Psoas muscle (tissue), 8 donors: Measurements from ENCODE around the gene DIP2C. TPM values are rescaled to one million over a fixed set of nuclear protein-coding genes. Genes with fewer than 3 reads are reported as not detected.
A peak's percentile ranks its signal among the peaks of the same experiment; 100 is the strongest.

ENCODE experiments used
- ATAC-seq, 4 donors: fragments of 200-7000 bp; cut with Tn5 transposase; one replicate each; pipeline ENCODE4 v1.9.1; 2020; ENCODE audit warnings: moderate library complexity in 3 of 4, mild to moderate bottlenecking in 2 of 4
- DNase-seq, 2 donors: peaks; one replicate each; pipeline ENCODE4 v3.0.0-alpha.2; 2020
- H3K27ac ChIP-seq: fragments of 200-600 bp; one replicate; pipeline ENCODE4 v1.8.0; 2022
- H3K27me3 ChIP-seq, 3 donors: fragments of 200-600 bp in 1 of 3; one replicate each; pipeline versions ENCODE4 v1.6.1 to v1.8.0; 2013 to 2022; ENCODE audit warnings: low read length in 2 of 3, mild to moderate bottlenecking in 2 of 3, moderate library complexity in 1 of 3; ENCODE audit not compliant: insufficient read depth in 3 of 3
- H3K36me3 ChIP-seq, 2 donors: fragments of 200-600 bp in 1 of 2; one replicate each; pipeline versions ENCODE4 v1.6.1 to v1.8.0; 2013 to 2022; ENCODE audit warnings: low read depth in 1 of 2, mild to moderate bottlenecking in 1 of 2, moderate library complexity in 1 of 2; ENCODE audit not compliant: insufficient read depth in 1 of 2
- H3K4me1 ChIP-seq: fragments of 200-600 bp; one replicate; pipeline ENCODE4 v1.8.0; 2022
- H3K4me3 ChIP-seq: fragments of 200-600 bp; one replicate; pipeline ENCODE4 v1.8.0; 2022; ENCODE audit warnings: mild to moderate bottlenecking
- H3K9me3 ChIP-seq: fragments of 200-600 bp; one replicate; pipeline ENCODE4 v1.8.0; 2022
- CTCF ChIP-seq: fragments of 200-600 bp; IDR thresholded peaks from one replicate; pipeline ENCODE4 v1.8.0; 2022; ENCODE audit warnings: antibody characterized with exemption
- WGBS, 3 donors: extraction: QIAGEN DNeasy Blood & Tissue Kit; methylation state at CpG; one replicate each; pipeline versions ENCODE4 v1.1.6 to v1.1.7; 2013; 5-methylcytosine and 5-hydroxymethylcytosine counted together
- intact Hi-C, 2 donors: fragments of 100-400 bp; cut with DNase I; formaldehyde crosslinking; loops; one replicate each; pipeline versions ENCODE4 v1.11.0 to v1.14.2; 2022
- polyA plus RNA-seq, 3 donors: library from polyadenylated mRNA; stranded (reverse); fragments of 200-250 nt; gene quantifications; one replicate each; pipeline ENCODE4 v1.2.3, GENCODE V29; 2013
- total RNA-seq, 4 donors: library from RNA; stranded (reverse); fragmentation: NEBNext Ultra II Directional in 2 of 4; extraction: Animal tissue kit (Norgen Biotek cat#: 25700) in 2 of 4; gene quantifications; one replicate each; pipeline versions ENCODE4 v1.2.1 to v1.2.4, GENCODE V29; 2021 to 2023
- donor health status: healthy with polysubstance abuse.
- donor health status: DM: no; HTN: no; CAD: no; lungs with moderate emphysema.
- donor health status: Bipolar disorder and iron deficiency.
- donor health status: healthy.
- donor health status: DM: yes; HTN: yes; CAD: no.
- donor health status: DM: no; HTN: no; CAD: no.
- donor health status: DM: no; HTN: no; CAD: no.
- donor health status: DM: yes; HTN: yes; CAD: no.

DIP2C gene
- total and polyA plus RNA-seq, 7 donors, result 7.7 to 32.0 (median 25.0) TPM

- ATAC-seq (no peak), DNase-seq (no peak)
- WGBS, 3 donors, result 48 to 50% (median 48%) methylated on average over 7 of the region's 7 CpGs
- Histone ChIP-seq H3K9me3 (no peaks in the 10 kb centered on the region), H3K36me3 (no peaks in the 10 kb centered on the region), H3K27me3 (peaks cover 0 to 10% (median 2%) of the 10 kb centered on the region in 3 donors), H3K4me1 (no peaks in the 10 kb centered on the region), H3K4me3 (no peak overlapping the region), H3K27ac (no peak overlapping the region)
- TF ChIP-seq CTCF, result no peak
- intact Hi-C loops, result loop anchor here in 1 of 2 donors (5.0 to 10.0 kb wide), 2 partner anchors 94 to 269 kb away; no protein-coding TSS in a partner anchor
Observed at GRCh38 chr10:693506-693905, 4.0 kb upstream of the DIP2C start.

DNA sequence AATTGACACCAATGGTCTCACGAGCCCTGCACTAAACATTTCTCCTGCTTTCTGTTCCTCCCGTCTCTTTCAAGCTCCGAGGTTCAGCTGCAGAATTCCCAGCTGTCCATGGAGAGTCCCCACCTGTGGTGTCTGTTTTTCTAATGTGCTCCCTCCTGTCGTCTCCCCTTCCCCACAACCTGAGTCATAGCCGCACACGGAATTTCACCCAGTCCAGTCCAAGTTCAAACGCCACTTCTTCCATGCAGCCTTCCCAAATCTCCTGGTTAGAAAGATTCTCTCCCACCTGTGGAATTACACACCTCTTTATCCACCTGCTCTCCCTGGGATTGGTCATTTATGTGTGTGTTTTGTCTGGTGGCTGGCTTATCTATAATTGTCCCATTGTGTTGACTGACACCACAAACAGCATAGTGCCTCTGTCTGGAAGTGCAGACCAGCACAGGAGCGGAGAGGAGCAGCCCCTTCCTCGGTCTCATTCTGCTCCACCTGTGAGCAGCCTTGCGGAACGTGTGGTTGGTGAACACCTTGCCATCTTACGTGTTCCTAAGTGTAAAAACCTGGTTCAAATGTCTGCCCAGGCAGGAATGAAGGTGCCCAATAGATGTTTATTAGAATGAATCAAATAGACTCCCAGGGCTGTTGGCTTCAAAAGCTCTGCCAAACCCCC is 3.3 kb upstream of the DIP2C start:
- ATAC-seq, result no peak
- 87 to 93% (median 91%) methylated on average over 12 of the region's 12 CpGs for WGBS, 3 donors
- Histone ChIP-seq H3K36me3 (no peaks in the 10 kb centered on the region), H3K9me3 (no peaks in the 10 kb centered on the region), H3K27me3 (peaks cover 0 to 5% (median 0%) of the 10 kb centered on the region in 3 donors), H3K4me3 (no peak overlapping the region), H3K4me1 (peaks cover 6% of the 10 kb centered on the region), H3K27ac (no peak overlapping the region)
- no peak for DNase-seq
- no peak for TF ChIP-seq CTCF
- intact Hi-C loops, result loop anchor here in 1 of 2 donors (5.0 to 10.0 kb wide), 2 partner anchors 94 to 268 kb away; no protein-coding TSS in a partner anchor

DNA sequence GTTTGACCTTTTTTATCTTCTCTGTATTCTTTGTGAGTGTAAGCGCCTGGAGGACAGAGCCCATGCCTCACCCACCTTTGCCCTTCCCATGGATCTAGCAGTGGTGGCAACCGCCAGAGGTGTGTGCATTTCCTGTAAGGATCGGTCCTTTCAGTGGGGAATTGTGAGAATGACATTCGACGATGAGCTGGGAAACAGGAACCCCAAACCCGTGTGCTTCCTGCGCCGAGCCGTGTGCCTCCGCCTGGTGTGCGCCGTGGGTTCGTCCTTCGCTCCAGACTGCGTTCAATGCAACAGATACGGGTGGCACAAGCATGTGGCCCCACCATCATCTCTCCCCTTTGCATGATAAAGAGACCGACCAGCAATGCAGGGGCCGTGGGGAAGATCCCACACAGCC is 1.7 kb upstream of the DIP2C start:
- ATAC-seq, result no peak
- Histone ChIP-seq H3K27me3 (no peaks in the 10 kb centered on the region), H3K27ac (no peak overlapping the region), H3K36me3 (no peaks in the 10 kb centered on the region), H3K9me3 (no peaks in the 10 kb centered on the region), H3K4me1 (peaks cover 6% of the 10 kb centered on the region), H3K4me3 (no peak overlapping the region)
- 93 to 94% (median 94%) methylated on average over 18 of the region's 18 CpGs for WGBS, 3 donors
- intact Hi-C loops, result loop anchor here in 1 of 2 donors (5.0 to 10.0 kb wide), 2 partner anchors 96 to 266 kb away; no protein-coding TSS in a partner anchor
- no peak for DNase-seq
- TF ChIP-seq CTCF, result no peak

GRCh38 chr10:690372-691161 is 1.1 kb upstream of the DIP2C start:
- intact Hi-C loops, result loop anchor here in 1 of 2 donors (5.0 to 10.0 kb wide), 2 partner anchors 97 to 266 kb away; no protein-coding TSS in a partner anchor
- 77 to 82% (median 79%) methylated on average over 28 to 32 of the region's 32 CpGs for WGBS, 3 donors
- ATAC-seq (peak in 2 of 4 donors; percentile 3 to 26), DNase-seq (peak in 1 of 2 donors; percentile 56)
- no peaks in the 10 kb centered on the region for H3K9me3 ChIP-seq
- H3K36me3 ChIP-seq, result no peaks in the 10 kb centered on the region
- H3K4me3 ChIP-seq, result peak overlapping the region; percentile 67
- peak overlapping the region; percentile 74 for H3K27ac ChIP-seq
- H3K4me1 ChIP-seq, result peaks cover 6% of the 10 kb centered on the region
- TF ChIP-seq CTCF, result no peak
- no peaks in the 10 kb centered on the region for H3K27me3 ChIP-seq
